ENCODE data around the gene TAF5L. TPM values are rescaled to one million over a fixed set of nuclear protein-coding genes. Genes with fewer than 3 reads are reported as not detected.

Gene TAF5L
- polyA plus RNA-seq, 2 of the 4 experiments (the other 2 are of a cell fraction): 17.4 to 25.0 TPM

DNA sequence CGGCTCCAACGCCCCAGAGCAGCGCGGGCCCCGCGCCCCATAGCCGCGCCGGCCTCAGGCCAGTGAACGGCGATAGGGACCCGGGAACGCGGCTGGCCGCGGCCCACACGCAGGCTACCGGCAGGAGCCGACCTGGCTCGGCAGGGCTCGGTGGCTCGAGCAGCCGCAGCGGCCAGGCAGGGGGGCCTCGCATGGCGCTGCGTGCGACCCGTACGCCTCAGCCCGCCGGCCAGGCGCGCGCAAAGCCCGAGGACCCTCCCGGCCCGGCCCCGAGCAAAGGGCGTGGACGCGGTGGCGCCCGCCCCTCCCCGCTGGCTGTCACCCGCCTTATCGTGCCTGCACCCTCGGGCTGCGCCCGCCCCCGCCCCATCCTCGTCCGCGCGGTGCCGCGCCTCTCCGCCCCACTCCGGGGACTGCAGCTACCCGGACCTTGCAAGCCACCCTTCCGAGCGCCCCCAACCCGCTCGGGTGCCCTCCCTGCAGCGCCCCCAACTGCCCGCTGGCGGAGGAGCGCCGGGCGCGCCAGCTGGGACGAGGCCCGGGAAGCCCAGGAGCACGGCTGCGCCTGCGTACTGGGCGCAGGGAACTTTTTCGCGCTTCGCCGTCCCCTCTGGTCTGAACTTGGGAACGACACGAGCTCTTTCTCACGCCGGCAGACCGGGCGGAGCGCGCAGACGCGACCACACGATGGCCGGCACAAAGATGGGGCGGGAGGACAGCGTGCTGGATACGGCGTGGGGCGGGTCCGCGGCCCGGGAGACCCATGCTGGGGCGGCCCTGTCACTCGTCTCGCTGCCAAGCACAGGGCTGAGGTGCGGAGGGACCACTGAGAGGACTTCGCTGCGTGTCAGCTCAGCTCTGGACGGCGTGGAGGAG lies 67.2 kb downstream of the TAF5L start, which contains the start of gene ABCB10 (continued):
- TF ChIP-seq, protein P1, sequence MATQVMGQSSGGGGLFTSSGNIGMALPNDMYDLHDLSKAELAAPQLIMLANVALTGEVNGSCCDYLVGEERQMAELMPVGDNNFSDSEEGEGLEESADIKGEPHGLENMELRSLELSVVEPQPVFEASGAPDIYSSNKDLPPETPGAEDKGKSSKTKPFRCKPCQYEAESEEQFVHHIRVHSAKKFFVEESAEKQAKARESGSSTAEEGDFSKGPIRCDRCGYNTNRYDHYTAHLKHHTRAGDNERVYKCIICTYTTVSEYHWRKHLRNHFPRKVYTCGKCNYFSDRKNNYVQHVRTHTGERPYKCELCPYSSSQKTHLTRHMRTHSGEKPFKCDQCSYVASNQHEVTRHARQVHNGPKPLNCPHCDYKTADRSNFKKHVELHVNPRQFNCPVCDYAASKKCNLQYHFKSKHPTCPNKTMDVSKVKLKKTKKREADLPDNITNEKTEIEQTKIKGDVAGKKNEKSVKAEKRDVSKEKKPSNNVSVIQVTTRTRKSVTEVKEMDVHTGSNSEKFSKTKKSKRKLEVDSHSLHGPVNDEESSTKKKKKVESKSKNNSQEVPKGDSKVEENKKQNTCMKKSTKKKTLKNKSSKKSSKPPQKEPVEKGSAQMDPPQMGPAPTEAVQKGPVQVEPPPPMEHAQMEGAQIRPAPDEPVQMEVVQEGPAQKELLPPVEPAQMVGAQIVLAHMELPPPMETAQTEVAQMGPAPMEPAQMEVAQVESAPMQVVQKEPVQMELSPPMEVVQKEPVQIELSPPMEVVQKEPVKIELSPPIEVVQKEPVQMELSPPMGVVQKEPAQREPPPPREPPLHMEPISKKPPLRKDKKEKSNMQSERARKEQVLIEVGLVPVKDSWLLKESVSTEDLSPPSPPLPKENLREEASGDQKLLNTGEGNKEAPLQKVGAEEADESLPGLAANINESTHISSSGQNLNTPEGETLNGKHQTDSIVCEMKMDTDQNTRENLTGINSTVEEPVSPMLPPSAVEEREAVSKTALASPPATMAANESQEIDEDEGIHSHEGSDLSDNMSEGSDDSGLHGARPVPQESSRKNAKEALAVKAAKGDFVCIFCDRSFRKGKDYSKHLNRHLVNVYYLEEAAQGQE (IDR thresholded peaks at IDR 0.05): no peak
- TF ChIP-seq GATA3 (IDR thresholded peaks at IDR 0.05; ENCODE audit: borderline replicate concordance) (0 out of 2 replicates have a peak, but pooled peaks have one; percentile 34), MAZ (IDR thresholded peaks at IDR 0.05; ENCODE audit: borderline replicate concordance, low read depth, low read length) (0 out of 2 replicates have a peak, but pooled peaks have one; percentile 52), SREBF2 (IDR thresholded peaks at IDR 0.05) (peak; percentile 20; the same call in 1 of the 2 replicates), RAD21 (conservative IDR thresholded peaks at IDR 0.05 in 1 of 2, IDR thresholded peaks at IDR 0.05 in 1 of 2) (peak in 1 of 2 experiments; percentile 43; a peak in 1 of 5 replicates), TP53 (CRISPR knock-in tag; IDR thresholded peaks at IDR 0.05) (no peak), POLR2A (IDR thresholded peaks at IDR 0.05; ENCODE audit: low read length) (peak; percentile 84), TFCP2L1 (CRISPR knock-in tag; IDR thresholded peaks at IDR 0.05) (no peak)
- TF ChIP-seq, protein P2, sequence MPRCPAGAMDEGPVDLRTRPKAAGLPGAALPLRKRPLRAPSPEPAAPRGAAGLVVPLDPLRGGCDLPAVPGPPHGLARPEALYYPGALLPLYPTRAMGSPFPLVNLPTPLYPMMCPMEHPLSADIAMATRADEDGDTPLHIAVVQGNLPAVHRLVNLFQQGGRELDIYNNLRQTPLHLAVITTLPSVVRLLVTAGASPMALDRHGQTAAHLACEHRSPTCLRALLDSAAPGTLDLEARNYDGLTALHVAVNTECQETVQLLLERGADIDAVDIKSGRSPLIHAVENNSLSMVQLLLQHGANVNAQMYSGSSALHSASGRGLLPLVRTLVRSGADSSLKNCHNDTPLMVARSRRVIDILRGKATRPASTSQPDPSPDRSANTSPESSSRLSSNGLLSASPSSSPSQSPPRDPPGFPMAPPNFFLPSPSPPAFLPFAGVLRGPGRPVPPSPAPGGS (IDR thresholded peaks at IDR 0.05): peak; percentile 19; the same call in 1 of the 3 replicates
- TF ChIP-seq, protein P3, sequence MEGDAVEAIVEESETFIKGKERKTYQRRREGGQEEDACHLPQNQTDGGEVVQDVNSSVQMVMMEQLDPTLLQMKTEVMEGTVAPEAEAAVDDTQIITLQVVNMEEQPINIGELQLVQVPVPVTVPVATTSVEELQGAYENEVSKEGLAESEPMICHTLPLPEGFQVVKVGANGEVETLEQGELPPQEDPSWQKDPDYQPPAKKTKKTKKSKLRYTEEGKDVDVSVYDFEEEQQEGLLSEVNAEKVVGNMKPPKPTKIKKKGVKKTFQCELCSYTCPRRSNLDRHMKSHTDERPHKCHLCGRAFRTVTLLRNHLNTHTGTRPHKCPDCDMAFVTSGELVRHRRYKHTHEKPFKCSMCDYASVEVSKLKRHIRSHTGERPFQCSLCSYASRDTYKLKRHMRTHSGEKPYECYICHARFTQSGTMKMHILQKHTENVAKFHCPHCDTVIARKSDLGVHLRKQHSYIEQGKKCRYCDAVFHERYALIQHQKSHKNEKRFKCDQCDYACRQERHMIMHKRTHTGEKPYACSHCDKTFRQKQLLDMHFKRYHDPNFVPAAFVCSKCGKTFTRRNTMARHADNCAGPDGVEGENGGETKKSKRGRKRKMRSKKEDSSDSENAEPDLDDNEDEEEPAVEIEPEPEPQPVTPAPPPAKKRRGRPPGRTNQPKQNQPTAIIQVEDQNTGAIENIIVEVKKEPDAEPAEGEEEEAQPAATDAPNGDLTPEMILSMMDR (IDR thresholded peaks at IDR 0.05): peak; percentile 89

DNA sequence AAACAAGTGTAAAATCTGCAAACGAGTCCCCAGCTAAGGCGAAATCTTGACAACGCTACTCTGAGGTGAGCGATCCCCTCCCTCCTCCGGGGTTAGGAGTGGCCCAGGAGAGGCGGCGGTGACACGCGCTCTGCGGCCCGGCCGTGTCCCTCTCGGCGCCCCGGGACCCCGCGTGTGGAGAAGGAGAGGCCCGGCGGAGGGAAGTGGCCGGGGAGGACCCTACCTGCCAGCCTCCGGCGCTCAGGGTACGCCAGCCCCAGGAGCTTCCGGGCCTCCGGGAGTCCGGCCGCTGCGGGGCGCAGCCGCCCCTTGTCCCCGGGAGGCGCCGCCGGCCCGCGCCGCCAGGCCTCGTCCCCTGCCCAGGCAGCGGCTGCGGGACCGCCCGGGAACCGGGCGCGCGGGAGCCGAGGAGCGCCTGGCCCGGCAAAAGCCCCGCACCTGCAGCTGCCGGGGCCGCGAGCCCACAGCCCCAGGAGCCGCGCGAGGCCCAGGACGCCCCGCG lies 68.0 kb downstream of the TAF5L start:
- no peak for FAIRE-seq

More for the DNA sequence above, 68.0 kb downstream of the TAF5L start:
- CTCF ChIA-PET: interaction anchor here (0.5 to 4.0 kb wide), 22 partner anchors 8 to 754 kb away, joined by 3 to 25 read pairs (median 4); partner anchors contain the start of gene NUP133
- peak overlapping the region; percentile 93 for H3K4me2 ChIP-seq
- peak overlapping the region; percentile 90 to 97 for H3K27ac ChIP-seq
- WGBS (ENCODE audit: missing lambda C conversion rate): 0% methylated on average over 20 of the region's 59 CpGs
- POLR2A ChIA-PET: interaction anchor here (1.1 to 2.3 kb wide), 4 partner anchors 49 to 299 kb away, joined by 3 to 19 read pairs (median 10); partner anchors contain the start of genes NUP133, TAF5L and URB2
- peak; percentile 15 to 49 for ATAC-seq
- peak overlapping the region; percentile 79 for H3K4me3 ChIP-seq
- no peak for TF ChIP-seq EHMT2 (IDR thresholded peaks at IDR 0.05; ENCODE audit: low read depth)
- no peak for TF ChIP-seq TFCP2L1 (CRISPR knock-in tag; IDR thresholded peaks at IDR 0.05)
- no peak for TF ChIP-seq ZNF302 (CRISPR knock-in tag; IDR thresholded peaks at IDR 0.05)
- TF ChIP-seq PHF8 (IDR thresholded peaks at IDR 0.05; ENCODE audit: borderline replicate concordance, low read depth): no peak; the same call in 1 of the 2 replicates
- TF ChIP-seq MYC (IDR thresholded peaks at IDR 0.05; ENCODE audit: borderline replicate concordance, low read length): no peak
- TF ChIP-seq GATA3 (IDR thresholded peaks at IDR 0.05; ENCODE audit: borderline replicate concordance): no peak
- no peak for TF ChIP-seq RCOR1 (IDR thresholded peaks at IDR 0.05; ENCODE audit: low read depth, low read length)
- TF ChIP-seq POLR2A (IDR thresholded peaks at IDR 0.05; ENCODE audit: low read length): no peak
- no peak for TF ChIP-seq KDM5A (IDR thresholded peaks at IDR 0.05)
- no peaks in the 10 kb centered on the region for H3K9me3 ChIP-seq
- H3K4me1 ChIP-seq: peaks cover 17% of the 10 kb centered on the region
- peak; percentile 40 to 55 for DNase-seq (ENCODE audit: low read depth in 1 of 2, low spot score in 1 of 2)

Data from A549 (cell line).